AG04450 (cell line): ENCODE results near the gene PLPP6. TPM values are rescaled to one million over a fixed set of nuclear protein-coding genes. Genes with fewer than 3 reads are reported as not detected.

ENCODE experiments used
- CTCF ChIA-PET: fragments of 300-600, 350-600 bp; formaldehyde crosslinking; extraction: SDS; loops from one replicate; lab custom pipeline; 2022; ENCODE audit warnings: antibody characterized with exemption, inconsistent platforms; lab: Charles Lee
- POLR2A ChIA-PET: fragments of 350-600 bp; formaldehyde crosslinking; extraction: SDS; loops from one replicate; lab custom pipeline; 2021; ENCODE audit warnings: antibody characterized with exemption, inconsistent platforms; lab: Yijun Ruan, JAX
- DNase-seq: peaks from one replicate; pipeline ENCODE4 v3.0.0-alpha.2; 2011; ENCODE audit warnings: low read depth, low spot score
- H3K27ac ChIP-seq: one replicate; pipeline ENCODE4 v1.5.1; 2012; ENCODE audit warnings: low read depth, low read length, control low read depth
- H3K27me3 ChIP-seq: one replicate; pipeline ENCODE4 v1.6.0; 2012; ENCODE audit warnings: low read length; ENCODE audit not compliant: control insufficient read depth, insufficient read depth
- H3K4me3 ChIP-seq: 2 replicates; pipeline ENCODE4 v1.5.1; 2011; ENCODE audit warnings: mild to moderate bottlenecking, low read depth, low read length, control low read depth
- H3K9me3 ChIP-seq: 2 replicates; pipeline ENCODE4 v1.5.1; 2012; ENCODE audit warnings: low read length; ENCODE audit not compliant: control insufficient read depth, insufficient read depth
- CTCF ChIP-seq: IDR thresholded peaks from 2 replicates; pipeline ENCODE4 v1.5.1; 2011; ENCODE audit warnings: low read depth, low read length, control low read depth, inconsistent platforms
- polyA plus RNA-seq: library from polyadenylated mRNA; depleted of rRNA; stranded (reverse); fragments of >200 nt; gene quantifications from 2 replicates; pipeline ENCODE4 v1.2.3, GENCODE V29; 2011

PLPP6 gene
- polyA plus RNA-seq, 1 experiment: 12.1 TPM

- peak; percentile 75 for DNase-seq
- no peaks in the 10 kb centered on the region; the same call in 1 of the 2 replicates for H3K9me3 ChIP-seq
- no peak; the same call in 1 of the 2 replicates for TF ChIP-seq CTCF
- peak within 1 kb of the TSS; percentile 93 for H3K27ac ChIP-seq
- H3K27me3 ChIP-seq: no peaks in the 10 kb centered on the region
- POLR2A ChIA-PET: interaction anchor here (0.6 to 1.0 kb wide), 5 partner anchors 13 to 305 kb away, joined by 3 read pairs; partner anchors contain the start of genes JAK2, PLPP6 and SPATA6L
- CTCF ChIA-PET: interaction anchor here (0.6 to 1.0 kb wide), 4 partner anchors 14 to 61 kb away, joined by 3 to 4 read pairs (median 3); partner anchors contain the start of gene SPATA6L
- peak within 1 kb of the TSS; percentile 89 for H3K4me3 ChIP-seq
These were observed 17.4 kb downstream of the PLPP6 start, which contains the start of gene CDC37L1 for GRCh38 chr9:4679268-4680172. Gene CDC37L1, plus strand, starts transcription at chr9:4679569. Its CDS starts 199 bp downstream, at chr9:4679768.

GRCh38 chr9:4680173-4680525 lies 18.1 kb downstream of the PLPP6 start:
- H3K27me3 ChIP-seq: no peaks in the 10 kb centered on the region
- ChIA-PET POLR2A (no interaction called here), CTCF (no interaction called here)
- peak overlapping the region; percentile 93 for H3K27ac ChIP-seq
- H3K4me3 ChIP-seq: peak overlapping the region; percentile 89
- H3K9me3 ChIP-seq: no peaks in the 10 kb centered on the region; the same call in 1 of the 2 replicates
- no peak for TF ChIP-seq CTCF
- no peak for DNase-seq

- POLR2A ChIA-PET: no interaction called here
- TF ChIP-seq CTCF: no peak
- no peak for DNase-seq
These were observed 18.7 kb downstream of the PLPP6 start for GRCh38 chr9:4680750-4681149.

GRCh38 chr9:4684820-4685219 lies 22.7 kb downstream of the PLPP6 start:
- no peak overlapping the region for H3K4me3 ChIP-seq
- no peak overlapping the region for H3K27ac ChIP-seq
- TF ChIP-seq CTCF: no peak
- DNase-seq: no peak
- H3K9me3 ChIP-seq: no peaks in the 10 kb centered on the region; the same call in 1 of the 2 replicates
- no peaks in the 10 kb centered on the region for H3K27me3 ChIP-seq
- CTCF ChIA-PET: no interaction called here
- POLR2A ChIA-PET: no interaction called here

More at GRCh38 chr9:4680750-4681149, 18.7 kb downstream of the PLPP6 start:
- Histone ChIP-seq H3K27me3 (no peaks in the 10 kb centered on the region), H3K4me3 (peak overlapping the region; percentile 89), H3K9me3 (no peaks in the 10 kb centered on the region; the same call in 1 of the 2 replicates), H3K27ac (no peak overlapping the region)
- CTCF ChIA-PET: interaction anchor here (0.6 to 1.0 kb wide), 2 partner anchors 19 to 279 kb away, joined by 3 to 4 read pairs; no protein-coding TSS in a partner anchor

- no peak for DNase-seq
- no peak for TF ChIP-seq CTCF
- Histone ChIP-seq H3K4me3 (no peak overlapping the region), H3K27ac (no peak overlapping the region), H3K9me3 (no peaks in the 10 kb centered on the region), H3K27me3 (no peaks in the 10 kb centered on the region)
- ChIA-PET POLR2A (interaction anchor here (0.5 kb wide), 1 partner anchor 390 kb away, joined by 3 read pairs; no protein-coding TSS in a partner anchor), CTCF (no interaction called here)
These were observed 24.0 kb downstream of the PLPP6 start for GRCh38 chr9:4686112-4686511.
